GM18520 (cell line): ENCODE results near the gene MRTFB.
"Not testable (repeated sequence)": the region's sequence is repeated elsewhere in the genome, so short reads cannot be mapped to it uniquely, and the experiment has no call there.

ENCODE experiments used
- ATAC-seq: cut with Tn5 transposase; IDR thresholded peaks from one replicate; pipeline ENCODE4 v1.9.1; 2021; ENCODE audit not compliant: unreplicated experiment

Gene MRTFB

GRCh38 chr16:14070877-14071575 lies at the start of gene MRTFB:
Gene MRTFB, plus strand, starts transcription at chr16:14071319. Its CDS starts 69,288 bp downstream, at chr16:14140607.
- peak; percentile 52 for ATAC-seq

- ATAC-seq, result not testable (repeated sequence)
Observed at GRCh38 chr16:14023526-14023925, 47.6 kb upstream of the MRTFB start.

- no peak for ATAC-seq
Observed at GRCh38 chr16:14024283-14024682, 46.8 kb upstream of the MRTFB start.

- ATAC-seq, result no peak
Observed at GRCh38 chr16:14026572-14027285, 44.4 kb upstream of the MRTFB start.

GRCh38 chr16:14028202-14028601 lies 42.9 kb upstream of the MRTFB start:
- ATAC-seq, result no peak

- no peak for ATAC-seq
Observed at GRCh38 chr16:14029658-14030057, 41.5 kb upstream of the MRTFB start.

GRCh38 chr16:14035092-14035491 lies 36.0 kb upstream of the MRTFB start:
- no peak for ATAC-seq

- ATAC-seq, result no peak
Observed at GRCh38 chr16:14036889-14037288, 34.2 kb upstream of the MRTFB start.

GRCh38 chr16:14037960-14038359 lies 33.2 kb upstream of the MRTFB start:
- no peak for ATAC-seq

GRCh38 chr16:14041164-14041563 lies 30.0 kb upstream of the MRTFB start:
- no peak for ATAC-seq

GRCh38 chr16:14042706-14043105 lies 28.4 kb upstream of the MRTFB start:
- no peak for ATAC-seq

GRCh38 chr16:14043278-14043677 lies 27.8 kb upstream of the MRTFB start:
- ATAC-seq, result no peak

GRCh38 chr16:14043793-14044192 lies 27.3 kb upstream of the MRTFB start:
- no peak for ATAC-seq

GRCh38 chr16:14047121-14047859 lies 23.8 kb upstream of the MRTFB start:
- not testable (repeated sequence) for ATAC-seq

- ATAC-seq, result no peak
Observed at GRCh38 chr16:14050291-14051027, 20.7 kb upstream of the MRTFB start.

- ATAC-seq, result no peak
Observed at GRCh38 chr16:14051103-14051729, 19.9 kb upstream of the MRTFB start.

- no peak for ATAC-seq
Observed at GRCh38 chr16:14056970-14057369, 14.1 kb upstream of the MRTFB start.

- ATAC-seq, result no peak
Observed at GRCh38 chr16:14057878-14058382, 13.2 kb upstream of the MRTFB start.

GRCh38 chr16:14061732-14062259 lies 9.3 kb upstream of the MRTFB start:
- ATAC-seq, result no peak

- no peak for ATAC-seq
Observed at GRCh38 chr16:14062261-14062660, 8.9 kb upstream of the MRTFB start.
